H9 (cell line): ENCODE measurements around the gene WIPI1. TPM values are rescaled to one million over a fixed set of nuclear protein-coding genes. Genes with fewer than 3 reads are reported as not detected.

Experiments
- DNase-seq: peaks from one replicate; pipeline ENCODE4 v3.0.0-alpha.2; 2017
- H2AFZ ChIP-seq: one replicate; pipeline ENCODE4 v1.6.1; 2013; ENCODE audit warnings: mild to moderate bottlenecking, low read length, control low read depth, moderate library complexity
- H2AK5ac ChIP-seq: 2 replicates; pipeline ENCODE4 v1.6.1; 2013; ENCODE audit warnings: low read length, control low read depth, mixed read lengths; ENCODE audit not compliant: insufficient read length
- H2BK120ac ChIP-seq: one replicate; pipeline ENCODE4 v1.6.1; 2013; ENCODE audit warnings: low read depth, mild to moderate bottlenecking, low read length, control low read depth, inconsistent platforms; ENCODE audit not compliant: poor library complexity, severe bottlenecking
- H2BK12ac ChIP-seq: 2 replicates; pipeline ENCODE4 v1.6.1; 2013; ENCODE audit warnings: low read length, control low read depth, mixed read lengths, low read depth; ENCODE audit not compliant: insufficient read length
- H2BK15ac ChIP-seq: 2 replicates; pipeline ENCODE4 v1.6.1; 2013; ENCODE audit warnings: low read depth, low read length, control low read depth
- H2BK20ac ChIP-seq: one replicate; pipeline ENCODE4 v1.6.1; 2013; ENCODE audit warnings: low read depth, mild to moderate bottlenecking, low read length, control low read depth, inconsistent platforms; ENCODE audit not compliant: poor library complexity, severe bottlenecking
- H2BK5ac ChIP-seq: 2 replicates; pipeline ENCODE4 v1.6.1; 2013; ENCODE audit warnings: low read length, control low read depth, mixed read lengths; ENCODE audit not compliant: insufficient read length
- H3K14ac ChIP-seq: 2 replicates; pipeline ENCODE4 v1.6.1; 2013; ENCODE audit warnings: low read length, control low read depth; ENCODE audit not compliant: insufficient read depth
- H3K18ac ChIP-seq: 2 replicates; pipeline ENCODE4 v1.6.1; 2013; ENCODE audit warnings: low read depth, mild to moderate bottlenecking, mixed read lengths, low read length, control low read depth; ENCODE audit not compliant: insufficient read length
- H3K23ac ChIP-seq: 2 replicates; pipeline ENCODE4 v1.6.1; 2013; ENCODE audit warnings: low read length, control low read depth, mixed read lengths, low read depth; ENCODE audit not compliant: insufficient read length
- H3K23me2 ChIP-seq: 2 replicates; pipeline ENCODE4 v1.6.1; 2013; ENCODE audit warnings: low read depth, mild to moderate bottlenecking, mixed read lengths, low read length, control low read depth; ENCODE audit not compliant: insufficient read length, poor library complexity, severe bottlenecking
- H3K27ac ChIP-seq: 2 replicates; pipeline ENCODE4 v1.5.1; 2013; ENCODE audit warnings: low read length, control low read depth, mixed read lengths, low read depth; ENCODE audit not compliant: insufficient read length
- H3K27me3 ChIP-seq: 2 replicates; pipeline ENCODE4 v1.6.1; 2013; ENCODE audit warnings: low read length, control low read depth, inconsistent platforms; ENCODE audit not compliant: insufficient read depth
- H3K4ac ChIP-seq: 2 replicates; pipeline ENCODE4 v1.6.1; 2013; ENCODE audit warnings: low read depth, mild to moderate bottlenecking, control low read depth, inconsistent platforms, low read length, moderate library complexity
- H3K4me1 ChIP-seq: 2 replicates; pipeline ENCODE4 v1.6.1; 2013; ENCODE audit warnings: low read length, control low read depth, inconsistent platforms; ENCODE audit not compliant: insufficient read depth
- H3K4me2 ChIP-seq: 2 replicates; pipeline ENCODE4 v1.6.1; 2013; ENCODE audit warnings: low read length, control low read depth, mixed read lengths; ENCODE audit not compliant: insufficient read length, insufficient read depth
- H3K56ac ChIP-seq: 2 replicates; pipeline ENCODE4 v1.6.1; 2013; ENCODE audit warnings: low read depth, mild to moderate bottlenecking, mixed read lengths, low read length, control low read depth; ENCODE audit not compliant: insufficient read length
- H3K79me1 ChIP-seq: 2 replicates; pipeline ENCODE4 v1.6.1; 2013; ENCODE audit warnings: low read depth, mild to moderate bottlenecking, moderate library complexity, low read length, control low read depth, inconsistent platforms; ENCODE audit not compliant: insufficient read depth, poor library complexity, severe bottlenecking
- H3K79me2 ChIP-seq: 2 replicates; pipeline ENCODE4 v1.6.1; 2013; ENCODE audit warnings: low read length, control low read depth, inconsistent platforms; ENCODE audit not compliant: insufficient read depth
- H3K9ac ChIP-seq: 2 replicates; pipeline ENCODE4 v1.6.1; 2013; ENCODE audit warnings: low read length, control low read depth, mixed read lengths; ENCODE audit not compliant: insufficient read length; ENCODE audit errors: extremely low read depth
- H3K9me3 ChIP-seq: one replicate; pipeline ENCODE4 v1.6.1; 2013; ENCODE audit warnings: low read depth, low read length, inconsistent platforms; ENCODE audit not compliant: control insufficient read depth
- H3T11ph ChIP-seq: one replicate; pipeline ENCODE4 v1.6.1; 2013; ENCODE audit warnings: mild to moderate bottlenecking, low read length, control low read depth, inconsistent platforms
- H4K20me1 ChIP-seq: one replicate; pipeline ENCODE4 v1.6.1; 2013; ENCODE audit not compliant: control insufficient read depth, insufficient read length, insufficient read depth
- H4K5ac ChIP-seq: 2 replicates; pipeline ENCODE4 v1.6.1; 2013; ENCODE audit warnings: low read depth, mild to moderate bottlenecking, mixed read lengths, low read length, control low read depth; ENCODE audit not compliant: insufficient read length
- H4K8ac ChIP-seq: replicated peaks from 2 replicates; pipeline ENCODE4 v1.6.1; 2013; ENCODE audit warnings: low read length, control low read depth, mixed read lengths, low read depth; ENCODE audit not compliant: insufficient read length
- H4K91ac ChIP-seq: 2 replicates; pipeline ENCODE4 v1.6.1; 2013; ENCODE audit warnings: low read depth, mild to moderate bottlenecking, moderate library complexity, mixed read lengths, low read length, control low read depth; ENCODE audit not compliant: insufficient read length
- H3K27ac Mint-ChIP-seq, 3 experiments: 2 replicates in 2 of 3; 3 replicates in 1 of 3; pipeline ENCODE4 v1.8.0; 2020 to 2021; ENCODE audit warnings: mixed read lengths in 3 of 3, mild to moderate bottlenecking in 1 of 3, moderate library complexity in 1 of 3
- H3K27me3 Mint-ChIP-seq: 2 replicates; pipeline ENCODE4 v1.8.0; 2021; ENCODE audit warnings: low read depth, mild to moderate bottlenecking, moderate library complexity, mixed read lengths
- H3K36me3 Mint-ChIP-seq, 3 experiments: 2 replicates in 2 of 3; 3 replicates in 1 of 3; pipeline ENCODE4 v1.8.0; 2020 to 2021; ENCODE audit warnings: low read depth in 3 of 3, mixed read lengths in 3 of 3; ENCODE audit not compliant: insufficient read depth in 1 of 3
- H3K4me1 Mint-ChIP-seq, 2 experiments: 2 replicates each; pipeline ENCODE4 v1.8.0; 2020; ENCODE audit warnings: mixed read lengths in 2 of 2
- H3K4me3 Mint-ChIP-seq, 2 experiments: 2 replicates in 1 of 2; 3 replicates in 1 of 2; pipeline ENCODE4 v1.8.0; 2020 to 2021; ENCODE audit warnings: mild to moderate bottlenecking in 2 of 2, mixed read lengths in 2 of 2, moderate library complexity in 1 of 2
- H3K9me3 Mint-ChIP-seq, 2 experiments: 2 replicates in 1 of 2; 3 replicates in 1 of 2; pipeline ENCODE4 v1.8.0; 2020; ENCODE audit warnings: mild to moderate bottlenecking in 2 of 2, mixed read lengths in 2 of 2, moderate library complexity in 1 of 2
- CTCF ChIP-seq: fragments of 200-600 bp; sonication (generic); conservative IDR thresholded peaks from 3 replicates; pipeline ENCODE4 v1.8.0; 2021; ENCODE audit warnings: antibody characterized with exemption, mild to moderate bottlenecking
- WGBS: extraction: QIAGEN DNeasy Blood & Tissue Kit; methylation state at CpG from one replicate; pipeline ENCODE4 v1.1.7; 2013; ENCODE audit warnings: missing lambda C conversion rate, low lambda C conversion rate, mixed read lengths; ENCODE audit not compliant: insufficient read length; ENCODE audit errors: extremely low coverage; 5-methylcytosine and 5-hydroxymethylcytosine counted together
- total RNA-seq: library from RNA; stranded (reverse); gene quantifications from 2 replicates; pipeline ENCODE4 v1.2.1, GENCODE V29; 2021

The WIPI1 gene
- total RNA-seq, 1 experiment from 2014 or later: 15.4 TPM

GRCh38 chr17:68391561-68392268 lies 65.6 kb downstream of the WIPI1 start:
- Histone ChIP-seq H3T11ph (no peak overlapping the region), H2BK15ac (no peak overlapping the region), H3K4me2 (no peak overlapping the region), H3K9ac (no peak overlapping the region), H3K56ac (no peak overlapping the region), H2AK5ac (no peak overlapping the region), H2BK12ac (no peak overlapping the region), H3K79me2 (no peaks in the 10 kb centered on the region), H3K27me3 (no peaks in the 10 kb centered on the region), H3K23ac (no peak overlapping the region), H3K27ac (no peak overlapping the region), H2BK5ac (no peak overlapping the region), H4K5ac (no peak overlapping the region), H3K4ac (no peak overlapping the region), H4K91ac (no peak overlapping the region), H2BK20ac (no peak overlapping the region), H2AFZ (no peak overlapping the region), H2BK120ac (no peak overlapping the region), H3K4me1 (no peaks in the 10 kb centered on the region), H3K23me2 (no peaks in the 10 kb centered on the region), H3K18ac (no peak overlapping the region), H4K8ac (no peak overlapping the region), H3K14ac (no peak overlapping the region), H3K9me3 (no peaks in the 10 kb centered on the region), H3K79me1 (no peaks in the 10 kb centered on the region), H4K20me1 (no peaks in the 10 kb centered on the region)
- H3K9me3 Mint-ChIP-seq: peaks cover 5 to 7% of the 10 kb centered on the region in 2 experiments; a peak in 4 of 5 replicates
- TF ChIP-seq CTCF: no peak
- no peak for DNase-seq
- no peak overlapping the region for H3K4me3 Mint-ChIP-seq
- peaks cover 1% of the 10 kb centered on the region; the same call in 1 of the 2 replicates for H3K27me3 Mint-ChIP-seq
- no peak overlapping the region for H3K27ac Mint-ChIP-seq
- H3K4me1 Mint-ChIP-seq: peaks cover 0 to 6% of the 10 kb centered on the region in 2 experiments; a peak in 2 of 4 replicates
- peaks cover 0 to 6% (median 5%) of the 10 kb centered on the region in 3 experiments; a peak in 4 of 7 replicates for H3K36me3 Mint-ChIP-seq
- no CpG with 5 or more reads among the region's 16 CpGs for WGBS
